NCI-H524 (cell line): ENCODE results near the gene SLC24A2.

ENCODE experiments used
- DNase-seq, 2 experiments: peaks; one replicate each; lab custom pipeline; 2025; lab: John Stamatoyannopoulos, UW

SLC24A2 gene

GRCh38 chr9:19759066-19759465 lies 29.8 kb downstream of the SLC24A2 start:
- peak; percentile 51 to 76 for DNase-seq

GRCh38 chr9:19757745-19758144 lies 31.1 kb downstream of the SLC24A2 start:
- no peak for DNase-seq

- peak; percentile 54 to 79 for DNase-seq
These were observed 33.9 kb downstream of the SLC24A2 start for GRCh38 chr9:19754921-19755320.

GRCh38 chr9:19748278-19749126 lies 40.3 kb downstream of the SLC24A2 start:
- no peak for DNase-seq

GRCh38 chr9:19746223-19746622 lies 42.6 kb downstream of the SLC24A2 start:
- DNase-seq, result no peak

GRCh38 chr9:19741178-19741577 lies 47.7 kb downstream of the SLC24A2 start:
- no peak for DNase-seq
